Kidney (tissue), 14 donors: ENCODE measurements around the gene METTL25B. TPM values are rescaled to one million over a fixed set of nuclear protein-coding genes. Genes with fewer than 3 reads are reported as not detected.

Experiments
- DNase-seq, 5 donors: peaks; one replicate each; pipeline ENCODE4 v3.0.0-alpha.2; 2013 to 2020
- FAIRE-seq: peaks from 2 replicates; lab custom pipeline; 2012; peaks lifted over from hg19 to GRCh38; lab: Jason Lieb, UNC
- H3K27ac ChIP-seq, 2 donors: one replicate each; pipeline ENCODE4 v1.7.0; 2013; ENCODE audit warnings: low read depth in 2 of 2, low read length in 2 of 2, inconsistent platforms in 1 of 2
- H3K27me3 ChIP-seq: one replicate; pipeline ENCODE4 v1.7.1; 2013; ENCODE audit warnings: low read length, inconsistent platforms; ENCODE audit not compliant: control insufficient read depth, insufficient read depth
- H3K36me3 ChIP-seq, 3 donors: one replicate each; pipeline versions ENCODE4 v1.7.0 to v1.7.1; 2013; ENCODE audit warnings: low read length in 3 of 3, control low read depth in 1 of 3, inconsistent platforms in 1 of 3; ENCODE audit not compliant: insufficient read depth in 3 of 3, control insufficient read depth in 2 of 3
- H3K4me1 ChIP-seq, 3 donors: one replicate each; pipeline versions ENCODE4 v1.7.0 to v1.7.1; 2013; ENCODE audit warnings: low read length in 3 of 3, inconsistent platforms in 1 of 3, low read depth in 1 of 3; ENCODE audit not compliant: control insufficient read depth in 2 of 3, insufficient read depth in 2 of 3
- H3K4me3 ChIP-seq, 3 donors: one replicate each; pipeline versions ENCODE4 v1.7.0 to v1.8.1; 2013; ENCODE audit warnings: low read length in 3 of 3, control low read depth in 1 of 3, inconsistent platforms in 1 of 3
- H3K9ac ChIP-seq, 3 donors: one replicate each; pipeline versions ENCODE4 v1.7.0 to v1.7.1; 2013; ENCODE audit warnings: low read length in 3 of 3, control low read depth in 1 of 3, inconsistent platforms in 1 of 3
- H3K9me3 ChIP-seq, 3 donors: one replicate each; pipeline versions ENCODE4 v1.7.0 to v1.7.1; 2013; ENCODE audit warnings: low read length in 3 of 3, control low read depth in 1 of 3, inconsistent platforms in 1 of 3; ENCODE audit not compliant: control insufficient read depth in 2 of 3, insufficient read depth in 1 of 3
- intact Hi-C: fragments of 100-400 bp; cut with DNase I; formaldehyde crosslinking; loops from one replicate; pipeline ENCODE4 v1.11.1; 2022
- polyA plus RNA-seq: library from polyadenylated mRNA; stranded (reverse); fragments of 350-450 nt; fragmentation: Illumina TruSeq; extraction: RNeasy Lipid Tissue Mini Kit (QIAGEN cat#74804); gene quantifications from one replicate; pipeline ENCODE4 v1.2.3, GENCODE V29; 2014; ENCODE audit warnings: low read depth, low replicate concordance; ENCODE audit not compliant: insufficient read depth
- total RNA-seq: library from RNA; stranded (reverse); fragmentation: NEBNext Ultra II Directional; extraction: Animal tissue kit (Norgen Biotek cat#: 25700); gene quantifications from one replicate; pipeline ENCODE4 v1.2.1, GENCODE V29; 2021
- TF ChIP-seq, protein P1 (sequence below): IDR thresholded peaks from 3 replicates; pipeline ENCODE4 v1.5.1; 2012; ENCODE audit warnings: mild to moderate bottlenecking, moderate library complexity, borderline replicate concordance; ENCODE audit not compliant: insufficient read depth; ENCODE audit errors: extremely low read depth
- donor health status: control.
- donor health status: control.
- donor health status: control.
- donor health status: control.
- donor health status: control.
- donor health status: DM: yes; HTN: yes; CAD: no.
- donor health status: Normal renal cell carcinoma (clear cell type).

Gene METTL25B
- total and polyA plus RNA-seq, 2 donors from 2014 or later: 29.4 to 35.2 TPM

DNA sequence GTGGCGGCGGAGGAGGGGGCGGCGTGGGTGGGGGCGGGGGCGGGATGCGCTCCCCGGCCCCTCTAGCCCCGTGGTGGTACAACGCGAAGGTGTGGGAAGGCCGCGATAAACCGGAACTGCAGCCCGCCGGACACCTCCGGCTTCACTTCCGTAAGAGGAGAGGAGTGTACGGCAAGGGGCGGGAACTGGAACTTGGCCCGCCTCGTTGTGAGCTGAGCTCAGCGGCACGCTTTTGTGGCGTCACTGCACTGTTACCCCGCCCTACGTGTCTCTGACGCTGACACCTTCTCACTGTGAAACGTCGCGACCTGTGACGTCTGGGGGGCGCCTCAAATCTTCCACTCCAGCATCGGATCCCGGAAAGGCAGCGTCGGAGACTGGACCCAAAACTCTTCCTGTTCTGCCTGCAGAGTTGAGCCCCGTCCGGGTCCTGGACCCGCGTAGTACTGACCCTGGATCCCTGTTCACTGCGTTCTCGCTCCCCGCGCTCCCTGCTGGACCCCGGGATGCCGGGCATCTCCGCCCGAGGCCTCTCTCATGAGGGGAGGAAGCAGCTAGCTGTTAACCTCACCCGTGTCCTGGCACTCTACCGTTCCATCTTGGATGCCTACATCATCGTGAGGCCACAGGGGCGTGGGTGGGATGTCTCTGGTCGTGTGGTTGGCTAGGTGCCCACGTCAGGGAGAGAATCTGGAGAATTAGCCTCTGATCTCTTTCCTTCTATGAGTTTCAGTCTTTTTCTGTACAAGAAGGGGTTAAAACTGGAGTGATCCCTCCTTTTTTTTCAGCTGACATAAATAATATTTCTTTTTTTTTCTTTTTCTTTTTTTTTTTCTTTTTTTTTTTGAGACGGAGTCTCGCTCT is 562 bp downstream of the METTL25B start, which contains the start of gene ISG20L2:
TSS of gene ISG20L2 (minus strand) at position 168 of the 864 bp plus-strand sequence. CDS start 1,114 bp downstream, outside the sequence.
- Histone ChIP-seq H3K36me3 (peaks cover 0 to 10% (median 0%) of the 10 kb centered on the region in 3 donors), H3K9ac (peak within 1 kb of the TSS; percentile 92 to 98 (median 97)), H3K4me3 (peak within 1 kb of the TSS; percentile 90 to 100 (median 96)), H3K27ac (peak within 1 kb of the TSS; percentile 93 to 94), H3K27me3 (no peaks in the 10 kb centered on the region), H3K9me3 (no peaks in the 10 kb centered on the region), H3K4me1 (peaks cover 9 to 29% (median 22%) of the 10 kb centered on the region in 3 donors)
- intact Hi-C loops: no loop called here
- no peak for FAIRE-seq
- TF ChIP-seq, protein P1, sequence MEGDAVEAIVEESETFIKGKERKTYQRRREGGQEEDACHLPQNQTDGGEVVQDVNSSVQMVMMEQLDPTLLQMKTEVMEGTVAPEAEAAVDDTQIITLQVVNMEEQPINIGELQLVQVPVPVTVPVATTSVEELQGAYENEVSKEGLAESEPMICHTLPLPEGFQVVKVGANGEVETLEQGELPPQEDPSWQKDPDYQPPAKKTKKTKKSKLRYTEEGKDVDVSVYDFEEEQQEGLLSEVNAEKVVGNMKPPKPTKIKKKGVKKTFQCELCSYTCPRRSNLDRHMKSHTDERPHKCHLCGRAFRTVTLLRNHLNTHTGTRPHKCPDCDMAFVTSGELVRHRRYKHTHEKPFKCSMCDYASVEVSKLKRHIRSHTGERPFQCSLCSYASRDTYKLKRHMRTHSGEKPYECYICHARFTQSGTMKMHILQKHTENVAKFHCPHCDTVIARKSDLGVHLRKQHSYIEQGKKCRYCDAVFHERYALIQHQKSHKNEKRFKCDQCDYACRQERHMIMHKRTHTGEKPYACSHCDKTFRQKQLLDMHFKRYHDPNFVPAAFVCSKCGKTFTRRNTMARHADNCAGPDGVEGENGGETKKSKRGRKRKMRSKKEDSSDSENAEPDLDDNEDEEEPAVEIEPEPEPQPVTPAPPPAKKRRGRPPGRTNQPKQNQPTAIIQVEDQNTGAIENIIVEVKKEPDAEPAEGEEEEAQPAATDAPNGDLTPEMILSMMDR: no peak
- DNase-seq: peak; percentile 96 to 99 (median 98)

DNA sequence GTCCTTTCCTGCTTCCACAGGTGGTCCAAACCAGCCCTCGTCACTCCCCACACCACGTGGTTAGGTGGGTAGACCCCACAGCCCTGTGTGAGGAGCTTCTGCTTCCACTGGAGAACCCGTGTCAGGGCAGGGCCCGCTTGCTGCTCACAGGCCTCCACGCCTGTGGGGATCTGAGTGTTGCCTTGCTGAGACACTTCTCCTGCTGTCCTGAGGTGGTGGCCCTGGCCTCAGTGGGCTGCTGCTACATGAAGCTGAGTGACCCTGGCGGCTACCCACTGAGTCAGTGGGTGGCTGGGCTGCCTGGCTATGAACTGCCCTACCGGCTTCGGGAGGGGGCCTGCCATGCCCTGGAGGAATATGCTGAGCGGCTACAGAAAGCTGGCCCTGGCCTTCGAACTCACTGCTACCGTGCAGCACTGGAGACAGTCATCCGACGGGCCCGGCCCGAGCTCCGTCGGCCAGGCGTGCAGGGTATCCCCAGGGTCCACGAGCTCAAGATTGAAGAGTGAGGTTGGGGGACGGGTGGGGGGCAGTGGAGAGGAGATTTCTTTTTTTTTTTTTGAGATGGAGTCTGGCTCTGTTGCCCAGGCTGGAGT is 5.8 kb downstream of the METTL25B start:
- H3K9ac ChIP-seq: no peak overlapping the region
- H3K36me3 ChIP-seq: peaks cover 0 to 8% (median 5%) of the 10 kb centered on the region in 3 donors
- no peak overlapping the region for H3K27ac ChIP-seq
- H3K9me3 ChIP-seq: no peaks in the 10 kb centered on the region
- no peaks in the 10 kb centered on the region for H3K27me3 ChIP-seq
- peaks cover 0 to 4% (median 2%) of the 10 kb centered on the region in 3 donors for H3K4me1 ChIP-seq
- DNase-seq (no peak), FAIRE-seq (no peak)
- TF ChIP-seq, protein P1: no peak
- intact Hi-C loops: no loop called here
- H3K4me3 ChIP-seq: no peak overlapping the region

DNA sequence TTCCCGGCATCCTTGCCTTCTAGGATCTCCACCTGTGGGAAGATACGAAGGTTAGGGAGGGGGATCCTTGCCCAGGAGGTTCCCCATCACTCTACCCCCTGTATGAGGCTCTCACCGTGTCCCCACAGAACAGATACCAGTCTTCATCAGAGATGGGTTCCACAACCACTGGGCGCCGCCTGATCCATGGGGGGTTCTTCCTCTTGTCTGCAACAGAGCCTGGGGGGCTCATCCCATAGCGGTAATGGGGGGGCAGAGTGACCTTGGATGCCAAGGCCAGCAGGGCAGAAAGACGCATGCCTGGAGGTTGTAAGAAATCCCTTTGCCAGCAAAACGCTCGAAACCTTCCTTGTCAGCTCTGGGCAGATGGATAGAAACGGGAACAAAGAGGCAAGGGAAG is 10.1 kb downstream of the METTL25B start:
- H3K9ac ChIP-seq: no peak overlapping the region
- H3K27ac ChIP-seq: no peak overlapping the region
- no peak for DNase-seq
- no peak for FAIRE-seq
- H3K9me3 ChIP-seq: no peaks in the 10 kb centered on the region
- peaks cover 0 to 13% (median 7%) of the 10 kb centered on the region in 3 donors for H3K36me3 ChIP-seq
- TF ChIP-seq, protein P1: no peak
- no peaks in the 10 kb centered on the region for H3K27me3 ChIP-seq
- peaks cover 0 to 11% (median 6%) of the 10 kb centered on the region in 3 donors for H3K4me1 ChIP-seq
- H3K4me3 ChIP-seq: no peak overlapping the region
- intact Hi-C loops: no loop called here
